ELR (cell line): ENCODE data around the gene SLC4A8.
"Not testable (repeated sequence)": the region's sequence is repeated elsewhere in the genome, so short reads cannot be mapped to it uniquely, and the experiment has no call there.

Experiments
- DNase-seq: peaks from one replicate; pipeline ENCODE4 v3.0.0-alpha.2; 2015; ENCODE audit warnings: low read depth

The SLC4A8 gene

GRCh38 chr12:51429700-51430099 lies 5.1 kb downstream of the SLC4A8 start:
- DNase-seq, result no peak

GRCh38 chr12:51430196-51430895 lies 5.7 kb downstream of the SLC4A8 start:
- DNase-seq, result no peak

GRCh38 chr12:51432921-51433320 lies 8.3 kb downstream of the SLC4A8 start:
- DNase-seq, result no peak

- DNase-seq, result no peak
Measured at GRCh38 chr12:51434305-51434704, 9.7 kb downstream of the SLC4A8 start.

GRCh38 chr12:51437431-51437830 lies 12.8 kb downstream of the SLC4A8 start:
- no peak for DNase-seq

GRCh38 chr12:51439330-51439729 lies 14.7 kb downstream of the SLC4A8 start:
- no peak for DNase-seq

- peak; percentile 40 for DNase-seq
Measured at GRCh38 chr12:51441583-51441982, 17.0 kb downstream of the SLC4A8 start.

- no peak for DNase-seq
Measured at GRCh38 chr12:51442324-51442723, 17.7 kb downstream of the SLC4A8 start.

GRCh38 chr12:51443573-51443972 lies 18.9 kb downstream of the SLC4A8 start:
- DNase-seq, result no peak

GRCh38 chr12:51448618-51449256 lies 24.1 kb downstream of the SLC4A8 start:
- no peak for DNase-seq

GRCh38 chr12:51449580-51450246 lies 25.1 kb downstream of the SLC4A8 start:
- DNase-seq, result peak; percentile 60

GRCh38 chr12:51450333-51450732 lies 25.7 kb downstream of the SLC4A8 start:
- no peak for DNase-seq

GRCh38 chr12:51450806-51451205 lies 26.2 kb downstream of the SLC4A8 start:
- DNase-seq, result no peak

GRCh38 chr12:51454016-51454415 lies 29.4 kb downstream of the SLC4A8 start:
- DNase-seq, result not testable (repeated sequence)

GRCh38 chr12:51455050-51455449 lies 30.4 kb downstream of the SLC4A8 start:
- not testable (repeated sequence) for DNase-seq

- no peak for DNase-seq
Measured at GRCh38 chr12:51458635-51459034, 34.0 kb downstream of the SLC4A8 start.

- DNase-seq, result no peak
Measured at GRCh38 chr12:51460519-51460918, 35.9 kb downstream of the SLC4A8 start.

GRCh38 chr12:51465491-51465890 lies 40.9 kb downstream of the SLC4A8 start:
- DNase-seq, result no peak

- no peak for DNase-seq
Measured at GRCh38 chr12:51470116-51470515, 45.5 kb downstream of the SLC4A8 start.

GRCh38 chr12:51471111-51471864 lies 46.7 kb downstream of the SLC4A8 start:
- no peak for DNase-seq

GRCh38 chr12:51472984-51473383 lies 48.4 kb downstream of the SLC4A8 start:
- DNase-seq, result no peak

- no peak for DNase-seq
Measured at GRCh38 chr12:51473947-51474346, 49.3 kb downstream of the SLC4A8 start.

- DNase-seq, result no peak
Measured at GRCh38 chr12:51475543-51475942, 50.9 kb downstream of the SLC4A8 start.
